ENCODE measurements around the gene CDK18.

The CDK18 gene

GRCh38 chr1:205525495-205526285 is 21.2 kb downstream of the CDK18 start:
- DNase-seq: no peak

- DNase-seq: no peak
Measured at GRCh38 chr1:205526431-205526830, 22.0 kb downstream of the CDK18 start.

- no peak for DNase-seq
Measured at GRCh38 chr1:205527931-205528330, 23.5 kb downstream of the CDK18 start.

GRCh38 chr1:205528446-205528886 is 24.0 kb downstream of the CDK18 start:
- DNase-seq: no peak

- DNase-seq: no peak
Measured at GRCh38 chr1:205528887-205529825, 24.7 kb downstream of the CDK18 start.

GRCh38 chr1:205530116-205530515 is 25.6 kb downstream of the CDK18 start:
- no peak for DNase-seq

GRCh38 chr1:205531191-205532025 is 26.9 kb downstream of the CDK18 start:
- no peak for DNase-seq

GRCh38 chr1:205532026-205532898 is 27.8 kb downstream of the CDK18 start:
- DNase-seq: no peak

GRCh38 chr1:205532996-205533735 is 28.7 kb downstream of the CDK18 start:
- DNase-seq: no peak

GRCh38 chr1:205533748-205534443 is 29.4 kb downstream of the CDK18 start:
- no peak for DNase-seq

- DNase-seq: no peak
Measured at GRCh38 chr1:205534444-205534985, 30.0 kb downstream of the CDK18 start.

- no peak for DNase-seq
Measured at GRCh38 chr1:205535096-205535495, 30.6 kb downstream of the CDK18 start.

- DNase-seq: no peak
Measured at GRCh38 chr1:205535866-205536758, 31.6 kb downstream of the CDK18 start.

- no peak for DNase-seq
Measured at GRCh38 chr1:205536759-205537361, 32.4 kb downstream of the CDK18 start.

- no peak for DNase-seq
Measured at GRCh38 chr1:205537386-205538018, 33.0 kb downstream of the CDK18 start.

- DNase-seq: no peak
Measured at GRCh38 chr1:205538235-205538840, 33.9 kb downstream of the CDK18 start.

GRCh38 chr1:205541161-205541886 is 36.9 kb downstream of the CDK18 start:
- DNase-seq: no peak

Data from DMS 273 treated with DMSO at 0.1 percent for 48 hours (cell line).